GM19463 (cell line): ENCODE data around the gene ZCCHC14.

Experiments
- ATAC-seq: cut with Tn5 transposase; IDR thresholded peaks from one replicate; pipeline ENCODE4 v1.9.1; 2021; ENCODE audit warnings: mild to moderate bottlenecking, moderate library complexity; ENCODE audit not compliant: unreplicated experiment

Gene ZCCHC14

GRCh38 chr16:87458424-87458915 is 34.4 kb downstream of the ZCCHC14 start:
- ATAC-seq: no peak

GRCh38 chr16:87457709-87458423 is 35.0 kb downstream of the ZCCHC14 start:
- ATAC-seq: peak; percentile 73

GRCh38 chr16:87457061-87457611 is 35.7 kb downstream of the ZCCHC14 start:
- no peak for ATAC-seq

- no peak for ATAC-seq
These were observed 38.4 kb downstream of the ZCCHC14 start for GRCh38 chr16:87454391-87454790.

GRCh38 chr16:87453326-87453725 is 39.5 kb downstream of the ZCCHC14 start:
- no peak for ATAC-seq

- ATAC-seq: no peak
These were observed 41.1 kb downstream of the ZCCHC14 start for GRCh38 chr16:87451563-87452210.

GRCh38 chr16:87448866-87449265 is 44.0 kb downstream of the ZCCHC14 start:
- no peak for ATAC-seq

GRCh38 chr16:87447323-87447722 is 45.5 kb downstream of the ZCCHC14 start:
- ATAC-seq: no peak

- no peak for ATAC-seq
These were observed 46.3 kb downstream of the ZCCHC14 start for GRCh38 chr16:87446479-87446878.

GRCh38 chr16:87445486-87445885 is 47.3 kb downstream of the ZCCHC14 start:
- ATAC-seq: no peak

GRCh38 chr16:87443964-87444363 is 48.9 kb downstream of the ZCCHC14 start:
- no peak for ATAC-seq

- no peak for ATAC-seq
These were observed 49.8 kb downstream of the ZCCHC14 start for GRCh38 chr16:87443016-87443415.

- ATAC-seq: no peak
These were observed 50.2 kb downstream of the ZCCHC14 start for GRCh38 chr16:87442581-87442966.

- ATAC-seq: no peak
These were observed 50.8 kb downstream of the ZCCHC14 start for GRCh38 chr16:87441886-87442580.

- ATAC-seq: no peak
These were observed 52.9 kb downstream of the ZCCHC14 start for GRCh38 chr16:87439926-87440325.

GRCh38 chr16:87438611-87438985 is 54.2 kb downstream of the ZCCHC14 start:
- no peak for ATAC-seq

GRCh38 chr16:87437911-87438610 is 54.8 kb downstream of the ZCCHC14 start:
- no peak for ATAC-seq

- no peak for ATAC-seq
These were observed 55.5 kb downstream of the ZCCHC14 start for GRCh38 chr16:87437327-87437726.

GRCh38 chr16:87436225-87437172 is 56.3 kb downstream of the ZCCHC14 start:
- ATAC-seq: no peak
